Mammary microvascular endothelial cell (primary cell): ENCODE measurements around the gene HOXB13. TPM values are rescaled to one million over a fixed set of nuclear protein-coding genes. Genes with fewer than 3 reads are reported as not detected.

ENCODE experiments used
- total RNA-seq: library from RNA; depleted of rRNA; stranded (reverse); fragments of >200 nt; gene quantifications from 2 replicates; pipeline ENCODE4 v1.2.3, GENCODE V29; 2015

HOXB13 gene
- total RNA-seq, result not detected in 2 replicates

GRCh38 chr17:48728232-48729231 lies at the start of gene HOXB13:
Gene HOXB13, minus strand, starts transcription at chr17:48728750. Its CDS starts 157 bp downstream, at chr17:48728593.

DNA sequence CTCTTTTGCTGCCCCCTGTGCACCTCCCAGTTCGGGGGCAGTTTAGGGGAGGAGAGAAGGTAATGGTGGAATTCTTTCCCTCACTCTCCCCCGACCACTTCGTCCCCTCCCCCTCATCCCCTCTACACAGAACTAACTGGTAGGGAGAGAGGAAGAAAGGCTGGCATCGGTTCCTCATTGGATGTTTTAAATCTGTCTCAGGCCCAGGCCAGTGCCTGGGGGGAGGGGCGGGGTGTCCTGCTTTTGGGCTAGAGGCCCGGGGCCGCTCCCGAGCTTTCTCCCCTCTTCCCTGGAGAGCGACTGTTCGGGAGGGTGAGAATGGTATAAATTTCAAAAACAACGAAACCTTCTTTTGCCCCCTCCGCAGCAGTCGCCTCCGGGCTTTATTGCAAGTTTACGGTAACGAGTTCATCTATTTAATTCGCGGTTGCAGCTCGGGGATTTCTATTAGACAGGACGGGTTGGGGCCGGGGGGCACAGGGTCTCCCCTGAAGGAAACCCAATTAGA lies 5.6 kb downstream of the HOXB13 start, which contains the start of gene PRAC2:
PRAC2 (plus strand) TSS at position 271 of the 508 bp plus-strand sequence. CDS start 1,226 bp downstream, outside the sequence.

DNA sequence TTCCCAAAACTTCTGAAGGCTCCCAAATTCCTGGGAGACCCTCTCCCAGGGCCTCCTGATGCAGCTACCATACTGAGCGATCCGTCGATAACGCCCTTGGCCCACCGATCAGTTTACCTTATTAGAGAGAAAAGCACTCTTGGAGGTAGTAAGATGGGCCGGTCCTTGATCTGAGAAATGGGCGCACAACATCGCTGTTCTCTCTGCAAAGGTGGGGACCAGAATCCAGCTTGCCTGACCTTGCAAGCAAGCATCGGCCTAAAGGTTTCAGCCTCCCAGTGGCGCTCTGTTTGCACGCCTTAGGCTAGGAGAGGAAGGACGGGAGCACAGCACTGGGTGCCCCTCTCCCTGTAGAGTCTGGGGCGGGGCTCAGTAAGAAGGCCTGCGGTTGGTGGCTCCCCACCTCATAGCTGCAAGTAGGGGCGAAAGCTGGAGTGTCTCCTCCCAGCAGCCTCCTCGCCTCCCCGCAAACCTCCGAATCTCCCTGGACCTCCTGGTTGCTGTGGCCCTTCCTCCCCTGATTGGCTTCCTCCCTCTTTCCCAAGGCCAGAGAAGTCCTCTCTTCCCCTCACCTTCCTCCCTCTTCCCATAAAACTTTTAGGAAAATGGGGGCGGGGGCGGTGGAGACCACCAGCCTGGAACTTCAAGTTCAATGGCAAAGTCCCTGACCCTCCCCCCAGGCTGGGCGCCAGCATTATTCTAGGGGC lies 6.2 kb downstream of the HOXB13 start, which contains the start of gene PRAC1:
PRAC1 (minus strand) TSS at position 318 of the 707 bp plus-strand sequence; CDS start at position 192, 126 bp downstream.

Other genes starting within 250 kb of the HOXB13 start
- not detected in 2 replicates for gene HOXB1, start 197.7 kb downstream of the HOXB13 start, total RNA-seq
- 11.6 and 16.8 TPM in 2 replicates for gene HOXB2, start 183.6 kb downstream of the HOXB13 start, total RNA-seq
- gene HOXB4, start 150.4 kb downstream of the HOXB13 start, total RNA-seq, result 6.7 and 6.9 TPM in 2 replicates
- gene HOXB3, start 138.5 kb downstream of the HOXB13 start, total RNA-seq, result 4.5 and 8.5 TPM in 2 replicates
- gene HOXB5, start 135.0 kb downstream of the HOXB13 start, total RNA-seq, result 0.54 and 1.1 TPM in 2 replicates
- gene HOXB6, start 123.8 kb downstream of the HOXB13 start, total RNA-seq, result 39.8 and 43.2 TPM in 2 replicates
- 35.2 and 45.3 TPM in 2 replicates for gene HOXB7, start 117.7 kb downstream of the HOXB13 start, total RNA-seq
- 15.5 and 22.9 TPM in 2 replicates for gene HOXB8, start 113.5 kb downstream of the HOXB13 start, total RNA-seq
- 10.6 and 12.9 TPM in 2 replicates for gene HOXB9, start 102.4 kb downstream of the HOXB13 start, total RNA-seq
- gene PRAC1, start 6.2 kb downstream of the HOXB13 start, total RNA-seq, result not detected in 2 replicates
- not detected in 2 replicates for gene PRAC2, start 5.6 kb downstream of the HOXB13 start, total RNA-seq
- not detected in 2 replicates for gene TTLL6, start 88.5 kb upstream of the HOXB13 start, total RNA-seq
- gene CALCOCO2, start 102.3 kb upstream of the HOXB13 start, total RNA-seq, result 38.4 and 47.0 TPM in 2 replicates
- gene ATP5MC1, start 164.0 kb upstream of the HOXB13 start, total RNA-seq, result 249 and 276 TPM in 2 replicates
- 77.5 and 83.0 TPM in 2 replicates for gene UBE2Z, start 179.7 kb upstream of the HOXB13 start, total RNA-seq
- 149 and 156 TPM in 2 replicates for gene SNF8, start 216.1 kb upstream of the HOXB13 start, total RNA-seq
- not detected in 2 replicates for gene GIP, start 239.8 kb upstream of the HOXB13 start, total RNA-seq